ENCODE measurements around the gene BCKDHB. TPM values are rescaled to one million over a fixed set of nuclear protein-coding genes. Genes with fewer than 3 reads are reported as not detected.
A peak's percentile ranks its signal among the peaks of the same experiment; 100 is the strongest.
"Not testable (repeated sequence)": the region's sequence is repeated elsewhere in the genome, so short reads cannot be mapped to it uniquely, and the experiment has no call there.

BCKDHB gene
- total RNA-seq, 1 experiment from 2014 or later = 17.9 TPM

- DNase-seq (ENCODE audit: low read depth) = no peak
Measured at GRCh38 chr6:80205404-80205803, 98.9 kb downstream of the BCKDHB start.

- DNase-seq (ENCODE audit: low read depth) = no peak
Measured at GRCh38 chr6:80206758-80207157, 100.3 kb downstream of the BCKDHB start.

- DNase-seq (ENCODE audit: low read depth) = no peak
Measured at GRCh38 chr6:80209430-80209829, 103.0 kb downstream of the BCKDHB start.

- DNase-seq (ENCODE audit: low read depth) = no peak
Measured at GRCh38 chr6:80210618-80211017, 104.1 kb downstream of the BCKDHB start.

- DNase-seq (ENCODE audit: low read depth) = peak; percentile 34
Measured at GRCh38 chr6:80211286-80211685, 104.8 kb downstream of the BCKDHB start.

- DNase-seq (ENCODE audit: low read depth) = not testable (repeated sequence)
Measured at GRCh38 chr6:80211890-80212289, 105.4 kb downstream of the BCKDHB start.

- DNase-seq (ENCODE audit: low read depth) = peak; percentile 60
Measured at GRCh38 chr6:80214436-80215022, 108.1 kb downstream of the BCKDHB start.

- DNase-seq (ENCODE audit: low read depth) = no peak
Measured at GRCh38 chr6:80215063-80215462, 108.6 kb downstream of the BCKDHB start.

GRCh38 chr6:80217794-80218193 is 111.3 kb downstream of the BCKDHB start:
- DNase-seq (ENCODE audit: low read depth) = no peak

GRCh38 chr6:80223743-80224212 is 117.3 kb downstream of the BCKDHB start:
- peak; percentile 7 for DNase-seq (ENCODE audit: low read depth)

- no peak for DNase-seq (ENCODE audit: low read depth)
Measured at GRCh38 chr6:80226151-80226550, 119.7 kb downstream of the BCKDHB start.

- DNase-seq (ENCODE audit: low read depth) = no peak
Measured at GRCh38 chr6:80226699-80227098, 120.2 kb downstream of the BCKDHB start.

GRCh38 chr6:80227545-80228105 is 121.2 kb downstream of the BCKDHB start:
- DNase-seq (ENCODE audit: low read depth) = no peak

- no peak for DNase-seq (ENCODE audit: low read depth)
Measured at GRCh38 chr6:80233262-80233661, 126.8 kb downstream of the BCKDHB start.

GRCh38 chr6:80233958-80234357 is 127.5 kb downstream of the BCKDHB start:
- DNase-seq (ENCODE audit: low read depth) = no peak

GRCh38 chr6:80234401-80234800 is 127.9 kb downstream of the BCKDHB start:
- no peak for DNase-seq (ENCODE audit: low read depth)

GRCh38 chr6:80234908-80235307 is 128.4 kb downstream of the BCKDHB start:
- no peak for DNase-seq (ENCODE audit: low read depth)

GRCh38 chr6:80235647-80236046 is 129.2 kb downstream of the BCKDHB start:
- no peak for DNase-seq (ENCODE audit: low read depth)

GRCh38 chr6:80238754-80239153 is 132.3 kb downstream of the BCKDHB start:
- not testable (repeated sequence) for DNase-seq (ENCODE audit: low read depth)

GRCh38 chr6:80245043-80245442 is 138.6 kb downstream of the BCKDHB start:
- no peak for DNase-seq (ENCODE audit: low read depth)

- DNase-seq (ENCODE audit: low read depth) = no peak
Measured at GRCh38 chr6:80249897-80250296, 143.4 kb downstream of the BCKDHB start.

- peak; percentile 11 for DNase-seq (ENCODE audit: low read depth)
Measured at GRCh38 chr6:80250391-80250997, 144.0 kb downstream of the BCKDHB start.

- DNase-seq (ENCODE audit: low read depth) = no peak
Measured at GRCh38 chr6:80251321-80251720, 144.8 kb downstream of the BCKDHB start.
